ENCODE measurements around the gene ICOS. TPM values are rescaled to one million over a fixed set of nuclear protein-coding genes. Genes with fewer than 3 reads are reported as not detected.

ICOS gene
- total and polyA plus RNA-seq, 4 donors = 0.02 to 0.17 (median 0.09) TPM; not detected in 1

DNA sequence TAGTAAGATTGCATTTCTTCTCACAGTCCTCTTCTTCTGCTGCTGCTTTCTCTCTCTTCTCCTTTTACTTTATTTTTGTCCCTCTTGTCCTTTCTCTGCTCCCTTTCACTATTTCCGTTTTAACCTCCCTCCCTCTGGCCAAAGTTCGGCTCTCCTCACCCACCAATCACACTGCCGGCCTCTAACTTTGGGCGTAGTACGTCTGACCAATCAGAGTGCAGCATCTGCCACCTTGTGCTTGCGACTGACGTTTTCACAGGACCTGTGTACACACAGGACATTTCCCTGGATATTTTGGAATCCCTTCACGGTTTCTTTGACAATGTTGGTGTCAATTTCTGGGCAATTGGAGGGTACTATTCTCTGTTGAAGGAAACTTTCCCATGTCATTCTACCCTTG lies 22.6 kb upstream of the ICOS start:
- 74% methylated on average over 8 of the region's 8 CpGs for WGBS
- Histone ChIP-seq H3K27ac (ENCODE audit: low read depth in 1 of 2, low read length in 2 of 2) (no peak overlapping the region), H3K4me1 (ENCODE audit: control insufficient read depth in 4 of 4, insufficient read depth in 4 of 4, low read length in 3 of 4) (peaks cover 0 to 7% (median 0%) of the 10 kb centered on the region in 4 donors), H3K27me3 (ENCODE audit: control insufficient read depth in 4 of 4, insufficient read depth in 4 of 4, low read length in 3 of 4) (no peaks in the 10 kb centered on the region), H3K9ac (ENCODE audit: low read depth in 1 of 2, low read length in 2 of 2) (no peak overlapping the region), H3K9me3 (ENCODE audit: control insufficient read depth in 4 of 4, low read length in 3 of 4) (no peaks in the 10 kb centered on the region), H3K36me3 (ENCODE audit: control insufficient read depth in 4 of 4, insufficient read depth in 3 of 4, low read depth in 1 of 4, low read length in 3 of 4) (no peaks in the 10 kb centered on the region), H3K4me3 (ENCODE audit: low read depth in 1 of 3, low read length in 3 of 3) (no peak overlapping the region)
- no peak for TF ChIP-seq NR2F2 (IDR thresholded peaks at IDR 0.05)
- TF ChIP-seq, protein P1, sequence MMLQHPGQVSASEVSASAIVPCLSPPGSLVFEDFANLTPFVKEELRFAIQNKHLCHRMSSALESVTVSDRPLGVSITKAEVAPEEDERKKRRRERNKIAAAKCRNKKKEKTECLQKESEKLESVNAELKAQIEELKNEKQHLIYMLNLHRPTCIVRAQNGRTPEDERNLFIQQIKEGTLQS (IDR thresholded peaks at IDR 0.05) = no peak
- TF ChIP-seq FOXA2 (IDR thresholded peaks at IDR 0.05) = no peak
- no peak for TF ChIP-seq EGR1 (IDR thresholded peaks at IDR 0.05; ENCODE audit: low read depth in 2 of 2)
- DNase-seq (ENCODE audit: low spot score) = no peak

DNA sequence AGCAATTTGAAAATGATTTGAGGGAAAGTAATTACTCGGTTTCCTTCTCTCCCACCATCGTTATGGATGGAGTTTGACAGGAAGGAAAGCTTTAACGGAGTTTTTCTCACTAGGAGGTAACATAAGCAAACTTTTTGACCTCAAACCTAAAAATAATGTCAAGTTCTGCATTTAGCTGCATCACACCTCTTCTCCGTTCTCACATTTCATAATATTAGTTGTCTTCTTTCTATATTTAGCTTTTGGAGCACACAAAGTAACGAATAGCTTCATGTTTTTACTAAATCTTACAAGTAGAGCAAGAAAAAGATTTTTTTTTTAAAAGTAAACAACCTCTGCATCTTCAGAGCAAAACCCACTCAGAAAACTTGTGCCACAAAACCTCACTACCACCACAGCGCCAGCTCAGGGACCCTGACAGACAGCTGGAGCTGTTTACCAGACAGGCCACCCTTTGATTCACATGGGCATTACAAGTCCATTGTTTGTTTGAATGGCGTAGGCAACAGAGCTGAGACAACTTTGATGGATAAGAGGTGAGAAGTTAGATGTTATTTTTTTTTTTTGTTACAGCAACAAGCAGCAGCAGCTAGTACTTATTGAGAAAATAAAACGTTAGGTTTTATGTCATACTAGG lies 21.9 kb upstream of the ICOS start:
- Histone ChIP-seq H3K9ac (ENCODE audit: low read depth in 1 of 2, low read length in 2 of 2) (no peak overlapping the region), H3K9me3 (ENCODE audit: control insufficient read depth in 4 of 4, low read length in 3 of 4) (no peaks in the 10 kb centered on the region), H3K4me1 (ENCODE audit: control insufficient read depth in 4 of 4, insufficient read depth in 4 of 4, low read length in 3 of 4) (peaks cover 0 to 3% (median 0%) of the 10 kb centered on the region in 4 donors), H3K27ac (ENCODE audit: low read depth in 1 of 2, low read length in 2 of 2) (no peak overlapping the region), H3K27me3 (ENCODE audit: control insufficient read depth in 4 of 4, insufficient read depth in 4 of 4, low read length in 3 of 4) (no peaks in the 10 kb centered on the region), H3K36me3 (ENCODE audit: control insufficient read depth in 4 of 4, insufficient read depth in 3 of 4, low read depth in 1 of 4, low read length in 3 of 4) (no peaks in the 10 kb centered on the region), H3K4me3 (ENCODE audit: low read depth in 1 of 3, low read length in 3 of 3) (no peak overlapping the region)
- TF ChIP-seq JUND (IDR thresholded peaks at IDR 0.05) (no peak), FOXA2 (IDR thresholded peaks at IDR 0.05) (no peak), TAF1 (conservative IDR thresholded peaks at IDR 0.05) (no peak), NR2F2 (IDR thresholded peaks at IDR 0.05) (no peak), YY1 (IDR thresholded peaks at IDR 0.05) (no peak)
- TF ChIP-seq, protein P2, sequence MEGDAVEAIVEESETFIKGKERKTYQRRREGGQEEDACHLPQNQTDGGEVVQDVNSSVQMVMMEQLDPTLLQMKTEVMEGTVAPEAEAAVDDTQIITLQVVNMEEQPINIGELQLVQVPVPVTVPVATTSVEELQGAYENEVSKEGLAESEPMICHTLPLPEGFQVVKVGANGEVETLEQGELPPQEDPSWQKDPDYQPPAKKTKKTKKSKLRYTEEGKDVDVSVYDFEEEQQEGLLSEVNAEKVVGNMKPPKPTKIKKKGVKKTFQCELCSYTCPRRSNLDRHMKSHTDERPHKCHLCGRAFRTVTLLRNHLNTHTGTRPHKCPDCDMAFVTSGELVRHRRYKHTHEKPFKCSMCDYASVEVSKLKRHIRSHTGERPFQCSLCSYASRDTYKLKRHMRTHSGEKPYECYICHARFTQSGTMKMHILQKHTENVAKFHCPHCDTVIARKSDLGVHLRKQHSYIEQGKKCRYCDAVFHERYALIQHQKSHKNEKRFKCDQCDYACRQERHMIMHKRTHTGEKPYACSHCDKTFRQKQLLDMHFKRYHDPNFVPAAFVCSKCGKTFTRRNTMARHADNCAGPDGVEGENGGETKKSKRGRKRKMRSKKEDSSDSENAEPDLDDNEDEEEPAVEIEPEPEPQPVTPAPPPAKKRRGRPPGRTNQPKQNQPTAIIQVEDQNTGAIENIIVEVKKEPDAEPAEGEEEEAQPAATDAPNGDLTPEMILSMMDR (IDR thresholded peaks at IDR 0.05; ENCODE audit: low read depth, low read length, missing input control) = no peak
- DNase-seq (ENCODE audit: low spot score) = no peak
- 64% methylated on average over 8 of the region's 8 CpGs for WGBS

DNA sequence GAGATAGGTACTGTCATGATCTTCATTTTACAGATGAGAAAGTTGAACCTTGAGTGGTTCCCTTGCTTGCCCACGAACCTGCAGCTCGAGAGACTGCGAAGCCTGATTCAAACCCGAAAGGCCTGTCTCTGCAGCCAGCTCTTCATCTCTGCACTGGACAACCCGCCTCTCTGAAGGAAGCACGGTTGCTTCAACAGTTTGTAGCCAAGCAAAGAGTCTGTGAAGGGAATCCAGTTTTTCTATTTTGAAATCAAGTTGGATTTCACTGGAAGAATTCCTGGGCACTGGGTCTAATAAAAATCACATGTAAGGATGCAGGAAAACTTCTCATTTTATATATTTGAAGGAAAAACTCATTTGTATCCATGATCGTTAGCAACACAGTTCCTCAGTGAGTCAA lies 21.3 kb upstream of the ICOS start:
- DNase-seq (ENCODE audit: low spot score) = no peak
- H3K9ac ChIP-seq (ENCODE audit: low read depth in 1 of 2, low read length in 2 of 2) = no peak overlapping the region
- H3K9me3 ChIP-seq (ENCODE audit: control insufficient read depth in 4 of 4, low read length in 3 of 4) = no peaks in the 10 kb centered on the region
- no peaks in the 10 kb centered on the region for H3K4me1 ChIP-seq (ENCODE audit: control insufficient read depth in 4 of 4, insufficient read depth in 4 of 4, low read length in 3 of 4)
- no peak overlapping the region for H3K4me3 ChIP-seq (ENCODE audit: low read depth in 1 of 3, low read length in 3 of 3)
- WGBS = 81% methylated on average over 7 of the region's 7 CpGs
- no peaks in the 10 kb centered on the region for H3K27me3 ChIP-seq (ENCODE audit: control insufficient read depth in 4 of 4, insufficient read depth in 4 of 4, low read length in 3 of 4)
- TF ChIP-seq, protein P3, sequence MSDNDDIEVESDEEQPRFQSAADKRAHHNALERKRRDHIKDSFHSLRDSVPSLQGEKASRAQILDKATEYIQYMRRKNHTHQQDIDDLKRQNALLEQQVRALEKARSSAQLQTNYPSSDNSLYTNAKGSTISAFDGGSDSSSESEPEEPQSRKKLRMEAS (IDR thresholded peaks at IDR 0.05) = no peak
- TF ChIP-seq, protein P4, sequence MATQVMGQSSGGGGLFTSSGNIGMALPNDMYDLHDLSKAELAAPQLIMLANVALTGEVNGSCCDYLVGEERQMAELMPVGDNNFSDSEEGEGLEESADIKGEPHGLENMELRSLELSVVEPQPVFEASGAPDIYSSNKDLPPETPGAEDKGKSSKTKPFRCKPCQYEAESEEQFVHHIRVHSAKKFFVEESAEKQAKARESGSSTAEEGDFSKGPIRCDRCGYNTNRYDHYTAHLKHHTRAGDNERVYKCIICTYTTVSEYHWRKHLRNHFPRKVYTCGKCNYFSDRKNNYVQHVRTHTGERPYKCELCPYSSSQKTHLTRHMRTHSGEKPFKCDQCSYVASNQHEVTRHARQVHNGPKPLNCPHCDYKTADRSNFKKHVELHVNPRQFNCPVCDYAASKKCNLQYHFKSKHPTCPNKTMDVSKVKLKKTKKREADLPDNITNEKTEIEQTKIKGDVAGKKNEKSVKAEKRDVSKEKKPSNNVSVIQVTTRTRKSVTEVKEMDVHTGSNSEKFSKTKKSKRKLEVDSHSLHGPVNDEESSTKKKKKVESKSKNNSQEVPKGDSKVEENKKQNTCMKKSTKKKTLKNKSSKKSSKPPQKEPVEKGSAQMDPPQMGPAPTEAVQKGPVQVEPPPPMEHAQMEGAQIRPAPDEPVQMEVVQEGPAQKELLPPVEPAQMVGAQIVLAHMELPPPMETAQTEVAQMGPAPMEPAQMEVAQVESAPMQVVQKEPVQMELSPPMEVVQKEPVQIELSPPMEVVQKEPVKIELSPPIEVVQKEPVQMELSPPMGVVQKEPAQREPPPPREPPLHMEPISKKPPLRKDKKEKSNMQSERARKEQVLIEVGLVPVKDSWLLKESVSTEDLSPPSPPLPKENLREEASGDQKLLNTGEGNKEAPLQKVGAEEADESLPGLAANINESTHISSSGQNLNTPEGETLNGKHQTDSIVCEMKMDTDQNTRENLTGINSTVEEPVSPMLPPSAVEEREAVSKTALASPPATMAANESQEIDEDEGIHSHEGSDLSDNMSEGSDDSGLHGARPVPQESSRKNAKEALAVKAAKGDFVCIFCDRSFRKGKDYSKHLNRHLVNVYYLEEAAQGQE (IDR thresholded peaks at IDR 0.05) = no peak
- no peak for TF ChIP-seq EGR1 (IDR thresholded peaks at IDR 0.05; ENCODE audit: low read depth in 2 of 2)
- no peak overlapping the region for H3K27ac ChIP-seq (ENCODE audit: low read depth in 1 of 2, low read length in 2 of 2)
- no peaks in the 10 kb centered on the region for H3K36me3 ChIP-seq (ENCODE audit: control insufficient read depth in 4 of 4, insufficient read depth in 3 of 4, low read depth in 1 of 4, low read length in 3 of 4)

All from liver (tissue), 9 donors.